Kidney (tissue), 14 donors: ENCODE data around the gene ABHD6. TPM values are rescaled to one million over a fixed set of nuclear protein-coding genes. Genes with fewer than 3 reads are reported as not detected.

ENCODE experiments used
- DNase-seq, 5 donors: peaks; one replicate each; pipeline ENCODE4 v3.0.0-alpha.2; 2013 to 2020
- FAIRE-seq: peaks from 2 replicates; lab custom pipeline; 2012; peaks lifted over from hg19 to GRCh38; lab: Jason Lieb, UNC
- H3K27ac ChIP-seq, 2 donors: one replicate each; pipeline ENCODE4 v1.7.0; 2013; ENCODE audit warnings: low read depth in 2 of 2, low read length in 2 of 2, inconsistent platforms in 1 of 2
- H3K27me3 ChIP-seq: one replicate; pipeline ENCODE4 v1.7.1; 2013; ENCODE audit warnings: low read length, inconsistent platforms; ENCODE audit not compliant: control insufficient read depth, insufficient read depth
- H3K36me3 ChIP-seq, 3 donors: one replicate each; pipeline versions ENCODE4 v1.7.0 to v1.7.1; 2013; ENCODE audit warnings: low read length in 3 of 3, control low read depth in 1 of 3, inconsistent platforms in 1 of 3; ENCODE audit not compliant: insufficient read depth in 3 of 3, control insufficient read depth in 2 of 3
- H3K4me1 ChIP-seq, 3 donors: one replicate each; pipeline versions ENCODE4 v1.7.0 to v1.7.1; 2013; ENCODE audit warnings: low read length in 3 of 3, inconsistent platforms in 1 of 3, low read depth in 1 of 3; ENCODE audit not compliant: control insufficient read depth in 2 of 3, insufficient read depth in 2 of 3
- H3K4me3 ChIP-seq, 3 donors: one replicate each; pipeline versions ENCODE4 v1.7.0 to v1.8.1; 2013; ENCODE audit warnings: low read length in 3 of 3, control low read depth in 1 of 3, inconsistent platforms in 1 of 3
- H3K9ac ChIP-seq, 3 donors: one replicate each; pipeline versions ENCODE4 v1.7.0 to v1.7.1; 2013; ENCODE audit warnings: low read length in 3 of 3, control low read depth in 1 of 3, inconsistent platforms in 1 of 3
- H3K9me3 ChIP-seq, 3 donors: one replicate each; pipeline versions ENCODE4 v1.7.0 to v1.7.1; 2013; ENCODE audit warnings: low read length in 3 of 3, control low read depth in 1 of 3, inconsistent platforms in 1 of 3; ENCODE audit not compliant: control insufficient read depth in 2 of 3, insufficient read depth in 1 of 3
- CTCF ChIP-seq: IDR thresholded peaks from 3 replicates; pipeline ENCODE4 v1.5.1; 2012; ENCODE audit warnings: mild to moderate bottlenecking, moderate library complexity, borderline replicate concordance; ENCODE audit not compliant: insufficient read depth; ENCODE audit errors: extremely low read depth
- intact Hi-C: fragments of 100-400 bp; cut with DNase I; formaldehyde crosslinking; loops from one replicate; pipeline ENCODE4 v1.11.1; 2022
- polyA plus RNA-seq: library from polyadenylated mRNA; stranded (reverse); fragments of 350-450 nt; fragmentation: Illumina TruSeq; extraction: RNeasy Lipid Tissue Mini Kit (QIAGEN cat#74804); gene quantifications from one replicate; pipeline ENCODE4 v1.2.3, GENCODE V29; 2014; ENCODE audit warnings: low read depth, low replicate concordance; ENCODE audit not compliant: insufficient read depth
- total RNA-seq: library from RNA; stranded (reverse); fragmentation: NEBNext Ultra II Directional; extraction: Animal tissue kit (Norgen Biotek cat#: 25700); gene quantifications from one replicate; pipeline ENCODE4 v1.2.1, GENCODE V29; 2021
- donor health status: control.
- donor health status: control.
- donor health status: control.
- donor health status: control.
- donor health status: control.
- donor health status: DM: yes; HTN: yes; CAD: no.
- donor health status: Normal renal cell carcinoma (clear cell type).

Gene ABHD6
- total and polyA plus RNA-seq, 2 donors from 2014 or later, result 10.2 to 21.4 TPM

- H3K27me3 ChIP-seq, result no peaks in the 10 kb centered on the region
- H3K4me1 ChIP-seq, result no peaks in the 10 kb centered on the region
- DNase-seq (no peak), FAIRE-seq (no peak)
- intact Hi-C loops, result loop anchor here (5.0 kb wide), 1 partner anchor 113 kb away; no protein-coding TSS in a partner anchor
- H3K9ac ChIP-seq, result no peak overlapping the region
- H3K36me3 ChIP-seq, result no peaks in the 10 kb centered on the region
- no peak overlapping the region for H3K4me3 ChIP-seq
- no peak for TF ChIP-seq CTCF
- H3K27ac ChIP-seq, result no peak overlapping the region
- no peaks in the 10 kb centered on the region for H3K9me3 ChIP-seq
Measured at GRCh38 chr3:58189691-58190090, 47.9 kb upstream of the ABHD6 start.

- no peak overlapping the region for H3K27ac ChIP-seq
- H3K36me3 ChIP-seq, result no peaks in the 10 kb centered on the region
- no peaks in the 10 kb centered on the region for H3K4me1 ChIP-seq
- no peak overlapping the region for H3K9ac ChIP-seq
- no peak for FAIRE-seq
- no peak for DNase-seq
- no peaks in the 10 kb centered on the region for H3K27me3 ChIP-seq
- H3K9me3 ChIP-seq, result no peaks in the 10 kb centered on the region
- no peak for TF ChIP-seq CTCF
- H3K4me3 ChIP-seq, result no peak overlapping the region
- intact Hi-C loops, result no loop called here
Measured at GRCh38 chr3:58190291-58190690, 47.3 kb upstream of the ABHD6 start.

- Histone ChIP-seq H3K9me3 (no peaks in the 10 kb centered on the region), H3K9ac (no peak overlapping the region), H3K36me3 (no peaks in the 10 kb centered on the region), H3K27me3 (no peaks in the 10 kb centered on the region), H3K27ac (no peak overlapping the region), H3K4me1 (no peaks in the 10 kb centered on the region), H3K4me3 (no peak overlapping the region)
- intact Hi-C loops, result no loop called here
- FAIRE-seq (no peak), DNase-seq (no peak)
- no peak for TF ChIP-seq CTCF
Measured at GRCh38 chr3:58190882-58191281, 46.7 kb upstream of the ABHD6 start.

GRCh38 chr3:58191361-58191991, 46.1 kb upstream of the ABHD6 start:
- Histone ChIP-seq H3K4me3 (no peak overlapping the region), H3K9me3 (no peaks in the 10 kb centered on the region), H3K9ac (no peak overlapping the region), H3K4me1 (no peaks in the 10 kb centered on the region), H3K27ac (no peak overlapping the region), H3K36me3 (no peaks in the 10 kb centered on the region), H3K27me3 (no peaks in the 10 kb centered on the region)
- no peak for DNase-seq
- FAIRE-seq, result no peak
- no peak for TF ChIP-seq CTCF
- intact Hi-C loops, result no loop called here
